ENCODE measurements around the gene GRXCR1. TPM values are rescaled to one million over a fixed set of nuclear protein-coding genes. Genes with fewer than 3 reads are reported as not detected.

Gene GRXCR1
- total RNA-seq, 1 experiment from 2014 or later = not detected

Other genes with a start within 250 kb of the GRXCR1 start
- 0.42 and 0.53 TPM in 2 replicates for gene ATP8A1, start 235.6 kb upstream of the GRXCR1 start, total RNA-seq (2014; rRNA removed; shearing (Covaris generic))